ENCODE measurements around the gene SCN5A. TPM values are rescaled to one million over a fixed set of nuclear protein-coding genes. Genes with fewer than 3 reads are reported as not detected.

The SCN5A gene
- total and polyA plus RNA-seq, 2 of the 8 experiments (the other 6 are each of a cell fraction or from before 2014, with no cell fraction given), result 4.8 to 11.4 TPM

DNA sequence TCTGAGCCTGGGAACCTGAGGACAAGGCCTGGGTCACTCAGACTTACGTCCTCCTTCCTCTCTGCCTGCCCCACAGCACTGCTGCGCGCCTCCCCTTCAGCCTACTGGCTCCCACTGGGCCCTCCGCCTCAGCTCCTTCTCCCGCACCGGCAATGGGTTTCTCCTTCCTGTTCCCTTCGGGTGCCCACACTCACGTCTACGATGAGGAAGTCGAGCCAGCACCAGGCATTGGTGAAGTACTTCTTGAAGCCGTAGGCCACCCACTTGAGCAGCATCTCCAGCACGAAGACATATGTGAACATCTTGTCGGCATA lies 83.3 kb downstream of the SCN5A start:
- no peaks in the 10 kb centered on the region for H3K79me2 ChIP-seq (ENCODE audit: control insufficient read depth in 1 of 2, insufficient read depth in 2 of 2, low read length in 2 of 2)
- no peak overlapping the region for H3K4me3 ChIP-seq (ENCODE audit: extremely low read depth in 1 of 4, insufficient read depth in 2 of 4, low read depth in 3 of 4, low read length in 4 of 4)
- H2AFZ ChIP-seq (ENCODE audit: low read length), result no peak overlapping the region
- H3K9me3 ChIP-seq (ENCODE audit: insufficient read depth in 2 of 2, low read depth in 1 of 2, low read length in 1 of 2), result no peaks in the 10 kb centered on the region
- no peak overlapping the region for H2BK120ac ChIP-seq (replicated peaks; ENCODE audit: low read depth, low read length)
- CTCF ChIA-PET (ENCODE audit: partially characterized antibody), result interaction anchor here (0.6 to 1.3 kb wide), 4 partner anchors 11 to 85 kb away, joined by 3 read pairs; no protein-coding TSS in a partner anchor
- FAIRE-seq (no peak), DNase-seq (ENCODE audit: low read depth in 1 of 2, low spot score in 2 of 2) (no peak)
- no peak overlapping the region for H4K8ac ChIP-seq (ENCODE audit: extremely low read depth, insufficient read depth, low read length)
- H3K18ac ChIP-seq (ENCODE audit: extremely low read depth, low read length), result no peak overlapping the region
- no peak overlapping the region for H3K27ac ChIP-seq (ENCODE audit: low read depth, low read length)
- no peak overlapping the region for H2BK5ac ChIP-seq (ENCODE audit: low read depth, low read length)
- no peak overlapping the region for H2BK12ac ChIP-seq (ENCODE audit: low read depth, low read length)
- H3K23ac ChIP-seq (ENCODE audit: insufficient read length), result no peak overlapping the region
- no peaks in the 10 kb centered on the region for H3K23me2 ChIP-seq (ENCODE audit: low read depth, low read length)
- H2BK15ac ChIP-seq (ENCODE audit: low read length), result no peak overlapping the region
- TF ChIP-seq SIN3A (conservative IDR thresholded peaks at IDR 0.05 in 1 of 2, IDR thresholded peaks at IDR 0.05 in 1 of 2; ENCODE audit: low read depth in 1 of 2, low read length in 2 of 2) (no peak), SUZ12 (IDR thresholded peaks at IDR 0.05; ENCODE audit: low read length) (no peak), TAF7 (optimal IDR thresholded peaks at IDR 0.05; ENCODE audit: borderline replicate concordance, low read depth, low read length) (no peak), RXRA (IDR thresholded peaks at IDR 0.05; ENCODE audit: insufficient read depth, low read depth, low read length) (no peak), CBX8 (IDR thresholded peaks at IDR 0.05; ENCODE audit: borderline replicate concordance, low read depth, low read length) (no peak), SAP30 (IDR thresholded peaks at IDR 0.05; ENCODE audit: insufficient read depth, insufficient replicate concordance, low read length) (no peak)
- H3K14ac ChIP-seq (ENCODE audit: insufficient read length), result no peak overlapping the region
- H2AK5ac ChIP-seq (ENCODE audit: low read depth, low read length), result no peak overlapping the region
- H3K36me3 ChIP-seq (ENCODE audit: control insufficient read depth in 2 of 4, insufficient read depth in 4 of 4, low read length in 3 of 4), result no peaks in the 10 kb centered on the region
- no peak overlapping the region for H2BK20ac ChIP-seq (ENCODE audit: low read length)
- no peaks in the 10 kb centered on the region for H3K79me1 ChIP-seq (ENCODE audit: low read depth, low read length)
- no peaks in the 10 kb centered on the region for H3K4me1 ChIP-seq (replicated peaks in 1 of 4; ENCODE audit: control insufficient read depth in 3 of 4, insufficient read depth in 4 of 4, low read length in 3 of 4)
- H3K9ac ChIP-seq (replicated peaks in 1 of 4; ENCODE audit: extremely low read depth in 1 of 4, low read depth in 3 of 4, low read length in 3 of 4), result no peak overlapping the region
- H4K91ac ChIP-seq (replicated peaks; ENCODE audit: insufficient read length, low read length), result no peak overlapping the region
- no peaks in the 10 kb centered on the region for H3K27me3 ChIP-seq (replicated peaks in 1 of 4; ENCODE audit: control insufficient read depth in 3 of 4, extremely low read depth in 1 of 4, insufficient read depth in 3 of 4, low read length in 3 of 4)
- H3K4ac ChIP-seq (replicated peaks; ENCODE audit: insufficient read length, low read depth, low read length), result no peak overlapping the region
- H3K4me2 ChIP-seq (ENCODE audit: insufficient read depth in 1 of 2, low read depth in 2 of 2, low read length in 2 of 2), result no peak overlapping the region
- 94% methylated on average over 13 of the region's 13 CpGs; no CpG with 5 or more reads in 1 of the 2 experiments for WGBS, 2 experiments (ENCODE audit: extremely low coverage in 1 of 2, insufficient coverage in 1 of 2, insufficient read length in 1 of 2, insufficient replicate concordance in 2 of 2, low coverage in 1 of 2, low lambda C conversion rate in 2 of 2, missing lambda C conversion rate in 1 of 2)
- H3K56ac ChIP-seq (replicated peaks; ENCODE audit: insufficient read length, low read depth, low read length), result no peak overlapping the region
- H4K5ac ChIP-seq (ENCODE audit: insufficient read length, low read depth, low read length), result no peak overlapping the region
- H4K20me1 ChIP-seq (replicated peaks in 1 of 2; ENCODE audit: control insufficient read depth in 1 of 2, insufficient read depth in 2 of 2, low read length in 2 of 2), result peaks cover 0 to 1% of the 10 kb centered on the region in 2 experiments
- POLR2A ChIA-PET (ENCODE audit: partially characterized antibody), result no interaction called here
